ENCODE results near the gene CAPN9. TPM values are rescaled to one million over a fixed set of nuclear protein-coding genes. Genes with fewer than 3 reads are reported as not detected.
A peak's percentile ranks its signal among the peaks of the same experiment; 100 is the strongest.

The CAPN9 gene
- total RNA-seq, 2 donors from 2014 or later = 0.26 TPM; not detected in 1

DNA sequence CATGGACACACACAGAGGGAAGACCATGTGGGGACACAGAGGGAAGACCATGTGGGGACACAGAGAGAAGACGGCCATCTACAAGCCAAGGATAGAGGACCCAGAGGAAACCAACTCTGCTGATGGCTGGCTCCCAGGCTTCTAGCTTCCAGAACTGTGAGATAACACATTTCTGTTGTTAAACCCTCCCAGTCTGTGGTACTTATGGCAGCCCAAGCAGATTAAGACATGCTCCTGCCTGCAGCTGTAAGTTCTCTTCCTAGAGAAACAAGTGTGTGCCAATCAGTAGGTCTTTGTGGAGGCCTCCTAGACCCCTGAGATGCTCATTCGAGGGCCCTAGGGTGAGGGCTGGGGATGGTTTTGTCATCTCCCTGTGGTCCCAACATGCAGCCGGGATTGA lies 35.9 kb upstream of the CAPN9 start:
- Histone ChIP-seq H3K4me3 (no peak overlapping the region), H3K27ac (no peak overlapping the region), H3K4me1 (peaks cover 20% of the 10 kb centered on the region), H3K9me3 (no peaks in the 10 kb centered on the region), H3K36me3 (replicated peaks in 1 of 2; ENCODE audit: insufficient read depth in 1 of 2, low read depth in 2 of 2) (no peaks in the 10 kb centered on the region), H3K27me3 (no peaks in the 10 kb centered on the region)
- TF ChIP-seq, protein P1, sequence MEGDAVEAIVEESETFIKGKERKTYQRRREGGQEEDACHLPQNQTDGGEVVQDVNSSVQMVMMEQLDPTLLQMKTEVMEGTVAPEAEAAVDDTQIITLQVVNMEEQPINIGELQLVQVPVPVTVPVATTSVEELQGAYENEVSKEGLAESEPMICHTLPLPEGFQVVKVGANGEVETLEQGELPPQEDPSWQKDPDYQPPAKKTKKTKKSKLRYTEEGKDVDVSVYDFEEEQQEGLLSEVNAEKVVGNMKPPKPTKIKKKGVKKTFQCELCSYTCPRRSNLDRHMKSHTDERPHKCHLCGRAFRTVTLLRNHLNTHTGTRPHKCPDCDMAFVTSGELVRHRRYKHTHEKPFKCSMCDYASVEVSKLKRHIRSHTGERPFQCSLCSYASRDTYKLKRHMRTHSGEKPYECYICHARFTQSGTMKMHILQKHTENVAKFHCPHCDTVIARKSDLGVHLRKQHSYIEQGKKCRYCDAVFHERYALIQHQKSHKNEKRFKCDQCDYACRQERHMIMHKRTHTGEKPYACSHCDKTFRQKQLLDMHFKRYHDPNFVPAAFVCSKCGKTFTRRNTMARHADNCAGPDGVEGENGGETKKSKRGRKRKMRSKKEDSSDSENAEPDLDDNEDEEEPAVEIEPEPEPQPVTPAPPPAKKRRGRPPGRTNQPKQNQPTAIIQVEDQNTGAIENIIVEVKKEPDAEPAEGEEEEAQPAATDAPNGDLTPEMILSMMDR (IDR thresholded peaks at IDR 0.05) = no peak
- no peak for TF ChIP-seq POLR2A (IDR thresholded peaks at IDR 0.05)
- DNase-seq = no peak
- ATAC-seq = no peak
- 87 to 92% methylated on average over 2 to 3 of the region's 3 CpGs for WGBS, 2 donors
- intact Hi-C loops (cut with DNase I) = no loop called here

DNA sequence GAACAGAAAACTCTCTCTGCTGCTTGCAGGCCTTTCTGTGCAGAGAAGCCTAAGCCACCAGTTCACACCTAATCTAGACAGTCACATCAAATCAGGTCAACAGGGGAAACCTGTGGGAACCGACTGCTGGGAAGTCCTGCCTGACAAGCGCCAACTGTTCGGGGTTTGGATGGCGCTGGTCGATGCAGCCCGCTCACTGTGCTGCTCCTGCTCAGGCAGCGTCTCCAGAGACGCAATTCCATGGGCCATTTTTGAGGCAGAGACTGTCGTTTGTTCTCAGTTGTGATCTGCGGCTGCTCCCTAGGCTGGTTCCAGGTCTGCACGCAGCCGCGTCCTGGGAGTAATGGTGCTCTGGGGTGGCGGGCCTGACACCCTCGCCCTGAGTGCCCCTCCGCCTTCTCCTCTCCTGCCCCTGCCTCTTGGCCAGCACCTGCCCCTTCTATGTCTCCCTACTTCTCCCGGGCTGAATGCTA lies 34.7 kb upstream of the CAPN9 start:
- no peak for TF ChIP-seq POLR2A (IDR thresholded peaks at IDR 0.05)
- TF ChIP-seq, protein P1 (IDR thresholded peaks at IDR 0.05) = no peak
- Histone ChIP-seq H3K27me3 (no peaks in the 10 kb centered on the region), H3K4me3 (no peak overlapping the region), H3K27ac (no peak overlapping the region), H3K4me1 (peaks cover 20% of the 10 kb centered on the region), H3K36me3 (replicated peaks in 1 of 2; ENCODE audit: insufficient read depth in 1 of 2, low read depth in 2 of 2) (no peaks in the 10 kb centered on the region), H3K9me3 (no peaks in the 10 kb centered on the region)
- DNase-seq (no peak), ATAC-seq (no peak)
- WGBS, 2 donors = 92 to 94% methylated on average over 14 to 17 of the region's 17 CpGs
- intact Hi-C loops (cut with DNase I) = no loop called here

DNA sequence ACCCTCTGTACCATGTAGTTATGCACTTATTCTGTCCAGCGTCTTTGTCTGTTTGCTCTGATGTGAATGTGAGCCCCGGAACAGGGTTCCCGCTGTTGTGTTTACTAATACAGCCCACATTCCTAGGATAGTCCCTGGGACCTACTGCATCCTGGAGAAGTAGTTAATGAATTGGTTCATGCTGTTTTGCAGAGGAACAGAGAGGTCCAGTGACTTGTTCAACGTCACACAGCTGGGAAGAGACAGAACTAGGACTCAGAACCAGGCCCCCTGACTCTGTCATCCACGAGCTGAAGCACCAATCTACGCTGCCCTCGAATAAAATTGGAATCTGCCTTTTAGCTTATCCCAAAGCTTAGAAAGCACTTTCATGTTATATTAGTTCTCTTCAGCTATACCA lies 34.0 kb upstream of the CAPN9 start:
- intact Hi-C loops (cut with DNase I) = no loop called here
- TF ChIP-seq, protein P1 (IDR thresholded peaks at IDR 0.05) = no peak
- no peak for TF ChIP-seq POLR2A (IDR thresholded peaks at IDR 0.05)
- H3K27me3 ChIP-seq = no peaks in the 10 kb centered on the region
- no peak overlapping the region for H3K4me3 ChIP-seq
- DNase-seq (no peak), ATAC-seq (no peak)
- WGBS, 2 donors = 77 to 82% methylated on average over 7 of the region's 7 CpGs
- no peaks in the 10 kb centered on the region for H3K36me3 ChIP-seq (replicated peaks in 1 of 2; ENCODE audit: insufficient read depth in 1 of 2, low read depth in 2 of 2)
- H3K9me3 ChIP-seq = no peaks in the 10 kb centered on the region
- H3K4me1 ChIP-seq = peaks cover 20% of the 10 kb centered on the region
- no peak overlapping the region for H3K27ac ChIP-seq

DNA sequence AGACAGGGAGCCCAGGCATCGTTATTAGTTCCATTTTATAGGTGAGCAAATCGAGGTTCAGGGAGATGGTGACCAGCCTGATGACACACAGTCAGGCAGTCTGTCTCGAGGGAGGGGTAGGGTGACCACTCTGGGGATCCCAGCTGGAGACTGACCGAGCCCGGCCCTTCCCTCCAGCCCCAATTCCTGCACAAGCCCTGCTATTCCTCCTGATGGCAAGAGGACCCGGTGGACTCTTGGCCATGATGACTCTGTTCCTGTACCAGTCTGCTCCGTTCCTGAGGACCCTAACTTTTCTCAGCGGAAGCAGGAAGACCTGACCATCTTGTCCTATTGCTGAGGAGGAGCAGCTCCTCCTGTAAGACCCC lies 33.7 kb upstream of the CAPN9 start:
- ATAC-seq = no peak
- intact Hi-C loops (cut with DNase I) = no loop called here
- H3K27me3 ChIP-seq = no peaks in the 10 kb centered on the region
- DNase-seq = no peak
- peak overlapping the region; percentile 49 to 72 (median 71) for H3K27ac ChIP-seq
- peaks cover 20% of the 10 kb centered on the region for H3K4me1 ChIP-seq
- H3K4me3 ChIP-seq = no peak overlapping the region
- H3K9me3 ChIP-seq = no peaks in the 10 kb centered on the region
- WGBS, 2 donors = 76 to 87% methylated on average over 7 to 8 of the region's 8 CpGs
- no peak for TF ChIP-seq POLR2A (IDR thresholded peaks at IDR 0.05)
- no peaks in the 10 kb centered on the region for H3K36me3 ChIP-seq (replicated peaks in 1 of 2; ENCODE audit: insufficient read depth in 1 of 2, low read depth in 2 of 2)

DNA sequence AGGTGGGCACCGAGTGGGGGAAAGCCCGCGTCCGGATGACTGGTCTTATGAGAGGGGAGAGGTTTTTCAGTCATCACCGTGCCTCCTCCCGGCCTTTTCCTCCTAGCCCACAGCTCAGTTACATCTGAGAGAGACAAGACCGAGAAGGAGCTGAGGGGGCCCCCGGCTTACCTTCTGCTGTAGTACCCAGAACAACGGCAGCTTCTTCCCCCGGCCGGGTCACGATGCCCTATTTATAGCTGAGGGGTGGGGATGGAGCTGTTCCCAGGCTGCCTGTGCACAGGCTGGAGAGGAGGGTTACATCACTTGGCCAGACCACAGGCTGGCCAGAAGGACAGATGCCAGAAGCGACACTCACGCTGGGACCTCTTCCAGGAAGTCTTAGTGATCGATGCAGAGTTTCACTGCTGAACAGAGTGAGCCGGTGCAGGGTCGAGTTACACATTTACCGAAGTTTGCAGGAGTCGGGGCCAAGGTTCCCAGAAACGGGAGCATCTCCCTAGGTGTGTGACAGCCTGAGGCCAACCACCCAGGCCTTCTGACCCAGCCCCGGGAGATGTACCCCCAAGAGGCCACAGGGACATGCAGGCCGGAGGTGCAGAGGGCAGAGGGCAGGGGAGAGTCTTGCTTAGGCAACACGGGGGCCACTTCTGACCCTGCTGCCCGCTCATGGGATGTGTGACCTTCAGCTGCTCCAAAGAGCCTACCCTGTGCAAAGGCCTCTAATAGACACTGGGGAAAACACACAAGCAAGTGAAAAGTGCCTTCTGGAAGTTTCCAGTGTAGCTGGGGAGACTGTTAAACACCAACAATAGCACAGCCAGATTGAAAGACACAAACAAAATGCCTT lies 33.0 kb upstream of the CAPN9 start, which contains the start of gene AGT:
TSS of gene AGT (minus strand) at position 208 of the 850 bp plus-strand sequence. CDS start 3,299 bp downstream, outside the sequence.
- H3K27ac ChIP-seq = peak within 1 kb of the TSS; percentile 49 to 72 (median 71)
- DNase-seq (peak; percentile 85 to 94 (median 90)), ATAC-seq (peak; percentile 99)
- intact Hi-C loops (cut with DNase I) = no loop called here
- no peaks in the 10 kb centered on the region for H3K27me3 ChIP-seq
- no peaks in the 10 kb centered on the region for H3K9me3 ChIP-seq
- H3K36me3 ChIP-seq (replicated peaks in 1 of 2; ENCODE audit: insufficient read depth in 1 of 2, low read depth in 2 of 2) = no peaks in the 10 kb centered on the region
- peaks cover 20% of the 10 kb centered on the region for H3K4me1 ChIP-seq
- TF ChIP-seq, protein P1 (IDR thresholded peaks at IDR 0.05) = no peak
- no peak for TF ChIP-seq POLR2A (IDR thresholded peaks at IDR 0.05)
- WGBS, 2 donors = 16 to 19% methylated on average over 9 to 23 of the region's 24 CpGs
- no peak within 1 kb of the TSS for H3K4me3 ChIP-seq
